Esophagus muscularis mucosa (tissue), 4 donors: ENCODE results near the gene LRMDA. TPM values are rescaled to one million over a fixed set of nuclear protein-coding genes. Genes with fewer than 3 reads are reported as not detected.

Experiments used
- DNase-seq: peaks from one replicate; pipeline ENCODE4 v3.0.0-alpha.2; 2017; ENCODE audit errors: extremely low spot score
- H3K27ac ChIP-seq, 4 donors: fragments of 200-600 bp; sonication (generic); replicated peaks in 1 of 4; 1 replicate in 3 of 4; 2 replicates in 1 of 4; pipeline ENCODE4 v1.5.1; 2016 to 2019; ENCODE audit warnings: mild to moderate bottlenecking in 1 of 4
- H3K27me3 ChIP-seq, 4 donors: fragments of 200-600 bp; sonication (generic); one replicate each; pipeline versions ENCODE4 v1.5.1 to v1.6.0; 2016 to 2019
- H3K36me3 ChIP-seq, 4 donors: fragments of 200-600 bp; sonication (generic); one replicate each; pipeline ENCODE4 v1.5.1; 2016 to 2019
- H3K4me1 ChIP-seq, 4 donors: fragments of 200-600 bp; sonication (generic); one replicate each; pipeline ENCODE4 v1.5.1; 2016 to 2019
- H3K4me3 ChIP-seq, 4 donors: fragments of 200-600 bp; sonication (generic); 1 replicate in 2 of 4; 2 replicates in 2 of 4; pipeline ENCODE4 v1.5.1; 2016 to 2019; ENCODE audit warnings: mild to moderate bottlenecking in 4 of 4, moderate library complexity in 1 of 4
- H3K9me3 ChIP-seq, 4 donors: fragments of 200-600 bp; sonication (generic); 1 replicate in 3 of 4; 2 replicates in 1 of 4; pipeline ENCODE4 v1.5.1; 2016 to 2019
- CTCF ChIP-seq, 3 experiments: fragments of 200-600 bp in 2 of 3; fragments of 450-650 bp in 1 of 3; sonication (generic) in 2 of 3; IDR thresholded peaks; one replicate each; pipeline ENCODE4 v1.5.1; 2017 to 2019; ENCODE audit warnings: antibody characterized with exemption in 3 of 3, mild to moderate bottlenecking in 2 of 3, moderate library complexity in 1 of 3
- EP300 ChIP-seq: sonication (generic); formaldehyde crosslinking; IDR thresholded peaks from one replicate; pipeline ENCODE4 v1.6.1; 2017; ENCODE audit warnings: antibody characterized with exemption
- POLR2A ChIP-seq: fragments of 450-650 bp; IDR thresholded peaks from one replicate; pipeline ENCODE4 v1.6.1; 2017; ENCODE audit warnings: antibody characterized with exemption, moderate library complexity, mild to moderate bottlenecking, low read depth
- POLR2AphosphoS5 ChIP-seq, 2 donors: sonication (generic); formaldehyde crosslinking; IDR thresholded peaks; one replicate each; pipeline ENCODE4 v1.6.1; 2017; ENCODE audit warnings: antibody characterized with exemption in 2 of 2
- WGBS: methylation state at CpG from one replicate; pipeline ENCODE4 v1.1.5; 2018; 5-methylcytosine and 5-hydroxymethylcytosine counted together
- intact Hi-C: fragments of 100-400 bp; cut with DNase I; formaldehyde crosslinking; loops from one replicate; pipeline ENCODE4 v1.15.1; 2023
- total RNA-seq, 4 donors: library from RNA; depleted of rRNA; stranded (reverse); fragments of >200 nt; gene quantifications; one replicate each; pipeline versions ENCODE4 v1.1.0 to v1.2.1, GENCODE V29; 2016

Gene LRMDA
- total RNA-seq, 4 donors from 2014 or later, result 14.3 to 34.9 (median 26.5) TPM

DNA sequence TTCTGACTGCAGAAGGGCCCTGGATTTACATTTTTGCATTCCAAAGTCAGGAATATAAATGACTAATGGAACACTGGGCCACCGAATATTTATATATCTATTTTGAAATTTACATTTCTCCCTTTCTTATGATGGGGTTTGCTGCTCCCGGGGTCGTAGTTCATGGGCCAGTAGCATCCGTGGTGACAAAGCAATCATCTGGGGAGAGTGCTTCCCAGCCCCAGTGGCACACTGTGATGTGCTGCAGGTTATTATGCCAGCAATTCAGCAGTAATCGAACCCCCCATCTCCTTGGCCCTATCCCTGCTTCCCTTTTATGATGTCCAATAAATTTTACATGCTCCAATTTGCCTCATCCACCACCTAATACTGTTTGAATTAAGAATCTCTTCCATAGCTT lies 837.5 kb downstream of the LRMDA start:
- intact Hi-C loops, result no loop called here
- TF ChIP-seq POLR2AphosphoS5 (IDR thresholded peaks at IDR 0.05), result no peak
- no peak for TF ChIP-seq POLR2A
- TF ChIP-seq EP300, result no peak
- no peak for TF ChIP-seq CTCF (IDR thresholded peaks at IDR 0.05)
- H3K4me1 ChIP-seq, result peaks cover 0 to 10% (median 6%) of the 10 kb centered on the region in 4 donors

DNA sequence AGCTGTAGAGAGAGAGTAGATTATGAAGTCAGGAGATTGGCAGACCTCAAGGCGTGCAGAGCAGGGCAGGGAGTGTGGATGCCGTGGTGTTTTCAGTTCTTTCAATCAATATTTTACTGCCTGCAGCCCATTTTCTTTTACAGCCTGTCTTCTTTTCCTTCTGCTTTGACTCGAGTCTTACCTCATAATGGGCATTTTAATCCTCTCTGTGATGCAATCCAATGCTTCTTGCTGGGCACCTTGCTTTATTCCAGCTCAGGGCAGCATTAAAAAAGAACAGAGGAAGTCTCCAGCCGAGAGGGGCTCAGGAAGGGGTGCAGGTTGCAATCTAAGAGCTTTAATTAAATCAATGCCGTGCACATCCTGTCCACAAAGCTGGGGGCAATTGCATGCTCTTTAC lies 839.0 kb downstream of the LRMDA start:
- H3K27me3 ChIP-seq, result no peaks in the 10 kb centered on the region
- no peak overlapping the region for H3K27ac ChIP-seq
- no peak for TF ChIP-seq POLR2AphosphoS5 (IDR thresholded peaks at IDR 0.05)
- TF ChIP-seq EP300, result no peak
- no peak for TF ChIP-seq POLR2A
- no peak for TF ChIP-seq CTCF (IDR thresholded peaks at IDR 0.05)
- no peak overlapping the region for H3K4me3 ChIP-seq
- peaks cover 0 to 14% (median 4%) of the 10 kb centered on the region in 4 donors for H3K9me3 ChIP-seq
- peaks cover 0 to 10% (median 6%) of the 10 kb centered on the region in 4 donors for H3K4me1 ChIP-seq
- intact Hi-C loops, result no loop called here
- H3K36me3 ChIP-seq, result no peaks in the 10 kb centered on the region
- 90% methylated on average over 5 of the region's 5 CpGs for WGBS
- no peak for DNase-seq

More for the DNA sequence above, 837.5 kb downstream of the LRMDA start:
- WGBS, result 57% methylated on average over 5 of the region's 5 CpGs
- Histone ChIP-seq H3K27me3 (no peaks in the 10 kb centered on the region), H3K4me3 (no peak overlapping the region), H3K9me3 (no peaks in the 10 kb centered on the region), H3K27ac (no peak overlapping the region), H3K36me3 (no peaks in the 10 kb centered on the region)
- no peak for DNase-seq

GRCh38 chr10:76274933-76275332 lies 843.5 kb downstream of the LRMDA start:
- intact Hi-C loops, result no loop called here
- no peak for TF ChIP-seq POLR2AphosphoS5 (IDR thresholded peaks at IDR 0.05)
- TF ChIP-seq EP300, result no peak
- TF ChIP-seq POLR2A, result no peak
- TF ChIP-seq CTCF (IDR thresholded peaks at IDR 0.05), result no peak
- no peak for DNase-seq
- Histone ChIP-seq H3K4me1 (peaks cover 0 to 18% (median 9%) of the 10 kb centered on the region in 4 donors), H3K4me3 (no peak overlapping the region), H3K27ac (no peak overlapping the region), H3K27me3 (no peaks in the 10 kb centered on the region), H3K9me3 (peaks cover 0 to 22% (median 7%) of the 10 kb centered on the region in 4 donors), H3K36me3 (no peaks in the 10 kb centered on the region)

DNA sequence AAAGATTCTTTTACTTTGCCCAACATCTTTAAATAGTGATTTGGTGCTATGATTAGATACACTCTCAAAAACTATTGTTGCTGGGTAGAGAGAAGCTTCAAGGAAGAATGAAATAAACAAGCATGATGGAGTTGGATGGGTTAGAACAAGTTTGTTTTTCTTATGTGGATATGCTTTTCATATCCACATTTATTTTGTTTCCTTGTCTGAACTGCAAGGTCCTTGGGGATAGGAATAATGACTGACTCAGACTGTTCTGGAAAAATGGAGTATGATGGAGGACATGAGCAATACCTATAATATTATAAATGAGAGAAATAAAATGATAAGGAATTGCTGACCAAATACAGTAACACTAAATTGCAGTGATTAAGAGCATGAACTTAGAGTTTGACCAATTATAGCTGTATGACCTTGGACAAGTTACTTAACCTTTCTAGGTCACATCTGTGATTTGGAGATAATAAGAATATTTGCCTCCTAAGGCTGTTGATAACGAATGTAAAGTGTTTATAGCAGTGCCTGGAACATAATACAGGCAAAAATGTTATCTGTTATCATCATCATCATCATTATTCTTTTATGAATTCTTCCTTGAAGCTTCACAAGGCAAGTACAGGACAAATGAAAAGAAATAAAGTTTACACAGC lies 847.5 kb downstream of the LRMDA start:
- H3K9me3 ChIP-seq, result peaks cover 0 to 22% (median 7%) of the 10 kb centered on the region in 4 donors
- DNase-seq, result no peak
- H3K4me3 ChIP-seq, result no peak overlapping the region
- H3K27me3 ChIP-seq, result no peaks in the 10 kb centered on the region
- H3K27ac ChIP-seq, result no peak overlapping the region
- no peak for TF ChIP-seq POLR2AphosphoS5 (IDR thresholded peaks at IDR 0.05)
- TF ChIP-seq EP300, result no peak
- TF ChIP-seq POLR2A, result no peak
- no peak for TF ChIP-seq CTCF (IDR thresholded peaks at IDR 0.05)
- no peaks in the 10 kb centered on the region for H3K36me3 ChIP-seq
- H3K4me1 ChIP-seq, result peaks cover 0 to 44% (median 27%) of the 10 kb centered on the region in 4 donors
- intact Hi-C loops, result no loop called here
- 32% methylated on average over 1 of the region's 1 CpG for WGBS

GRCh38 chr10:76281659-76282058 lies 850.2 kb downstream of the LRMDA start:
- Histone ChIP-seq H3K4me3 (no peak overlapping the region), H3K9me3 (no peaks in the 10 kb centered on the region), H3K27me3 (no peaks in the 10 kb centered on the region), H3K36me3 (no peaks in the 10 kb centered on the region), H3K27ac (peak overlapping the region in 1 of 4 donors; percentile 16), H3K4me1 (peaks cover 0 to 58% (median 32%) of the 10 kb centered on the region in 4 donors)
- no peak for TF ChIP-seq EP300
- no peak for TF ChIP-seq CTCF (IDR thresholded peaks at IDR 0.05)
- no peak for TF ChIP-seq POLR2A
- TF ChIP-seq POLR2AphosphoS5 (IDR thresholded peaks at IDR 0.05), result no peak
- intact Hi-C loops, result no loop called here
- DNase-seq, result no peak
